ENCODE measurements around the gene OR10P1. TPM values are rescaled to one million over a fixed set of nuclear protein-coding genes. Genes with fewer than 3 reads are reported as not detected.
"Not testable (repeated sequence)": the region's sequence is repeated elsewhere in the genome, so short reads cannot be mapped to it uniquely, and the experiment has no call there.

The OR10P1 gene
- polyA plus RNA-seq, 3 donors = not detected

GRCh38 chr12:55647027-55647426 is 10.3 kb downstream of the OR10P1 start:
- WGBS, 3 donors = 92 to 96% (median 96%) methylated on average over 5 of the region's 5 CpGs
- H3K27ac ChIP-seq (ENCODE audit: low read depth, low read length) = no peak overlapping the region

- 43 to 57% (median 53%) methylated on average over 4 of the region's 4 CpGs for WGBS, 3 donors
- H3K27ac ChIP-seq (ENCODE audit: low read depth, low read length) = not testable (repeated sequence)
Measured at GRCh38 chr12:55650620-55651298, 14.1 kb downstream of the OR10P1 start.

GRCh38 chr12:55651299-55651683 is 14.6 kb downstream of the OR10P1 start:
- H3K27ac ChIP-seq (ENCODE audit: low read depth, low read length) = no peak overlapping the region
- WGBS, 3 donors = 69 to 74% (median 72%) methylated on average over 5 of the region's 5 CpGs

- WGBS, 3 donors = 79 to 83% (median 83%) methylated on average over 3 of the region's 3 CpGs
- H3K27ac ChIP-seq (ENCODE audit: low read depth, low read length) = no peak overlapping the region
Measured at GRCh38 chr12:55652352-55652751, 15.7 kb downstream of the OR10P1 start.

GRCh38 chr12:55653031-55653430 is 16.3 kb downstream of the OR10P1 start:
- H3K27ac ChIP-seq (ENCODE audit: low read depth, low read length) = no peak overlapping the region
- WGBS, 3 donors = 57 to 66% (median 58%) methylated on average over 3 of the region's 3 CpGs

GRCh38 chr12:55654511-55655214 is 18.0 kb downstream of the OR10P1 start:
- no peak overlapping the region for H3K27ac ChIP-seq (ENCODE audit: low read depth, low read length)
- WGBS, 3 donors = 87 to 93% (median 89%) methylated on average over 17 of the region's 17 CpGs

- 57 to 87% (median 58%) methylated on average over 4 of the region's 4 CpGs for WGBS, 3 donors
Measured at GRCh38 chr12:55657212-55657611, 20.5 kb downstream of the OR10P1 start.

GRCh38 chr12:55658212-55658611 is 21.5 kb downstream of the OR10P1 start:
- WGBS, 3 donors = 78 to 90% (median 88%) methylated on average over 6 of the region's 6 CpGs
- H3K27ac ChIP-seq (ENCODE audit: low read depth, low read length) = no peak overlapping the region

More at GRCh38 chr12:55657212-55657611, 20.5 kb downstream of the OR10P1 start:
- H3K27ac ChIP-seq (ENCODE audit: low read depth, low read length) = no peak overlapping the region

GRCh38 chr12:55658635-55659391 is 22.1 kb downstream of the OR10P1 start:
- no peak overlapping the region for H3K27ac ChIP-seq (ENCODE audit: low read depth, low read length)
- 70 to 90% (median 78%) methylated on average over 3 of the region's 3 CpGs for WGBS, 3 donors

GRCh38 chr12:55659486-55660385 is 23.0 kb downstream of the OR10P1 start:
- 55 to 61% (median 60%) methylated on average over 9 of the region's 9 CpGs for WGBS, 3 donors
- H3K27ac ChIP-seq (ENCODE audit: low read depth, low read length) = no peak overlapping the region

GRCh38 chr12:55663391-55663790 is 26.7 kb downstream of the OR10P1 start:
- 31 to 67% (median 39%) methylated on average over 1 of the region's 1 CpG for WGBS, 3 donors

GRCh38 chr12:55664826-55665225 is 28.1 kb downstream of the OR10P1 start:
- 84% methylated on average over 10 of the region's 10 CpGs for WGBS, 3 donors
- no peak overlapping the region for H3K27ac ChIP-seq (ENCODE audit: low read depth, low read length)

More at GRCh38 chr12:55663391-55663790, 26.7 kb downstream of the OR10P1 start:
- H3K27ac ChIP-seq (ENCODE audit: low read depth, low read length) = no peak overlapping the region

- no peak overlapping the region for H3K27ac ChIP-seq (ENCODE audit: low read depth, low read length)
- WGBS, 3 donors = 73 to 75% (median 73%) methylated on average over 7 of the region's 7 CpGs
Measured at GRCh38 chr12:55666508-55666907, 29.8 kb downstream of the OR10P1 start.

GRCh38 chr12:55670276-55670675 is 33.6 kb downstream of the OR10P1 start:
- peak overlapping the region; percentile 1 for H3K27ac ChIP-seq (ENCODE audit: low read depth, low read length)

- no peak overlapping the region for H3K27ac ChIP-seq (ENCODE audit: low read depth, low read length)
- WGBS, 3 donors = 47 to 76% (median 67%) methylated on average over 4 of the region's 4 CpGs
Measured at GRCh38 chr12:55671746-55672145, 35.1 kb downstream of the OR10P1 start.

- no peak overlapping the region for H3K27ac ChIP-seq (ENCODE audit: low read depth, low read length)
Measured at GRCh38 chr12:55673638-55674037, 36.9 kb downstream of the OR10P1 start.

GRCh38 chr12:55675666-55676065 is 39.0 kb downstream of the OR10P1 start:
- 64 to 87% (median 72%) methylated on average over 8 of the region's 8 CpGs for WGBS, 3 donors

GRCh38 chr12:55676707-55677106 is 40.0 kb downstream of the OR10P1 start:
- 43 to 72% (median 55%) methylated on average over 6 of the region's 6 CpGs for WGBS, 3 donors
- H3K27ac ChIP-seq (ENCODE audit: low read depth, low read length) = no peak overlapping the region

More at GRCh38 chr12:55675666-55676065, 39.0 kb downstream of the OR10P1 start:
- H3K27ac ChIP-seq (ENCODE audit: low read depth, low read length) = no peak overlapping the region
